GM06990 (cell line): ENCODE results near the gene THSD4.

Source experiments
- DNase-seq: peaks from one replicate; pipeline ENCODE4 v3.0.0-alpha.2; 2011; ENCODE audit not compliant: insufficient read length; ENCODE audit errors: extremely low read depth
- H3K27me3 ChIP-seq: replicated peaks from 2 replicates; pipeline ENCODE4 v1.6.0; 2011; ENCODE audit warnings: low read length; ENCODE audit not compliant: control insufficient read depth, insufficient read depth
- H3K36me3 ChIP-seq: 2 replicates; pipeline ENCODE4 v1.5.1; 2011; ENCODE audit warnings: low read length; ENCODE audit not compliant: control insufficient read depth, insufficient read depth
- H3K4me3 ChIP-seq: replicated peaks from 2 replicates; pipeline ENCODE4 v1.5.1; 2011; ENCODE audit warnings: low read depth, mild to moderate bottlenecking, control low read depth, low read length
- CTCF ChIP-seq: IDR thresholded peaks from 2 replicates; pipeline ENCODE4 v1.5.1; 2011; ENCODE audit warnings: low read length, control low read depth, mild to moderate bottlenecking, inconsistent platforms; ENCODE audit not compliant: insufficient read depth, poor library complexity, severe bottlenecking

THSD4 gene

GRCh38 chr15:71597637-71598036, 482.4 kb downstream of the THSD4 start:
- DNase-seq: no peak
- no peaks in the 10 kb centered on the region; the same call in 1 of the 2 replicates for H3K27me3 ChIP-seq
- no peak for TF ChIP-seq CTCF
- H3K36me3 ChIP-seq: no peaks in the 10 kb centered on the region
- no peak overlapping the region for H3K4me3 ChIP-seq

- Histone ChIP-seq H3K36me3 (no peaks in the 10 kb centered on the region), H3K27me3 (no peaks in the 10 kb centered on the region; the same call in 1 of the 2 replicates), H3K4me3 (no peak overlapping the region)
- no peak for DNase-seq
- TF ChIP-seq CTCF: no peak
Observed at GRCh38 chr15:71598741-71599140, 483.5 kb downstream of the THSD4 start.

GRCh38 chr15:71599418-71600151, 484.3 kb downstream of the THSD4 start:
- Histone ChIP-seq H3K4me3 (no peak overlapping the region), H3K27me3 (no peaks in the 10 kb centered on the region; the same call in 1 of the 2 replicates), H3K36me3 (no peaks in the 10 kb centered on the region)
- TF ChIP-seq CTCF: no peak
- DNase-seq: no peak

GRCh38 chr15:71600237-71600636, 485.0 kb downstream of the THSD4 start:
- no peak for DNase-seq
- H3K4me3 ChIP-seq: no peak overlapping the region
- no peaks in the 10 kb centered on the region for H3K36me3 ChIP-seq
- no peaks in the 10 kb centered on the region; the same call in 1 of the 2 replicates for H3K27me3 ChIP-seq
- TF ChIP-seq CTCF: no peak

GRCh38 chr15:71601038-71601834, 486.0 kb downstream of the THSD4 start:
- no peaks in the 10 kb centered on the region; the same call in 1 of the 2 replicates for H3K27me3 ChIP-seq
- no peaks in the 10 kb centered on the region for H3K36me3 ChIP-seq
- H3K4me3 ChIP-seq: no peak overlapping the region
- DNase-seq: no peak
- TF ChIP-seq CTCF: no peak
